Panc1 (cell line): ENCODE data around the gene NXPH1. TPM values are rescaled to one million over a fixed set of nuclear protein-coding genes. Genes with fewer than 3 reads are reported as not detected.

Experiments
- ATAC-seq: fragments of 200-7000 bp; cut with Tn5 transposase; 2 replicates; pipeline ENCODE4 v1.9.1; 2020; ENCODE audit warnings: mild to moderate bottlenecking, moderate library complexity
- BruUV-seq: library from RNA; stranded (reverse); fragments of 400-500 nt; replicated peaks from 2 replicates; lab custom pipeline; 2021; lab: Mats Ljungman, UMichigan
- CTCF ChIA-PET: fragments of 300-600 bp; sonication (Branson Sonifier 250); formaldehyde crosslinking; loops from one replicate; lab custom pipeline; 2022; ENCODE audit warnings: antibody characterized with exemption; lab: Charles Lee
- POLR2A ChIA-PET: fragments of 300-600 bp; sonication (Branson Sonifier 250); formaldehyde crosslinking; loops from one replicate; lab custom pipeline; 2022; ENCODE audit warnings: antibody characterized with exemption; lab: Charles Lee
- DNase-seq: peaks from one replicate; pipeline ENCODE4 v3.0.0-alpha.2; 2010; ENCODE audit warnings: low read depth, low spot score
- H3K27ac ChIP-seq: 2 replicates; pipeline ENCODE4 v1.5.1; 2011; ENCODE audit warnings: mild to moderate bottlenecking, low read length, inconsistent platforms
- H3K27me3 ChIP-seq: fragments of 200-500 bp; sonication (Bioruptor generic); 2 replicates; pipeline ENCODE4 v1.6.0; 2014; ENCODE audit warnings: low read length, inconsistent platforms; ENCODE audit not compliant: control insufficient read depth, insufficient read depth
- H3K36me3 ChIP-seq: fragments of 200-500 bp; sonication (Bioruptor generic); 2 replicates; pipeline ENCODE4 v1.5.1; 2014; ENCODE audit warnings: inconsistent platforms, mild to moderate bottlenecking, low read length, moderate library complexity; ENCODE audit not compliant: control insufficient read depth, insufficient read depth
- H3K4me1 ChIP-seq: 2 replicates; pipeline ENCODE4 v1.5.1; 2011; ENCODE audit warnings: inconsistent platforms, mild to moderate bottlenecking, low read length, moderate library complexity; ENCODE audit not compliant: control insufficient read depth, insufficient read depth
- H3K4me3 ChIP-seq, 2 experiments: 2 replicates each; pipeline ENCODE4 v1.5.1; 2011 to 2012; ENCODE audit warnings: low read depth in 2 of 2, low read length in 2 of 2, mild to moderate bottlenecking in 2 of 2, inconsistent platforms in 1 of 2, moderate library complexity in 1 of 2
- H3K9me3 ChIP-seq: fragments of 200-500 bp; sonication (Bioruptor generic); 2 replicates; pipeline ENCODE4 v1.5.1; 2014; ENCODE audit warnings: low read depth, mild to moderate bottlenecking, inconsistent platforms, low read length, moderate library complexity; ENCODE audit not compliant: control insufficient read depth, insufficient read depth
- CTCF ChIP-seq: fragments of 450-650 bp; IDR thresholded peaks from 2 replicates; pipeline ENCODE4 v1.5.1; 2017; ENCODE audit warnings: mild to moderate bottlenecking
- POLR2AphosphoS5 ChIP-seq: IDR thresholded peaks from 2 replicates; pipeline ENCODE4 v1.6.1; 2012; ENCODE audit warnings: mild to moderate bottlenecking, low read depth, low read length, moderate library complexity
- REST ChIP-seq, 2 experiments: IDR thresholded peaks; 2 replicates each; pipeline ENCODE4 v1.6.1; 2011 to 2012; ENCODE audit warnings: low read depth in 2 of 2, control low read depth in 1 of 2, low read length in 1 of 2, mild to moderate bottlenecking in 1 of 2, moderate library complexity in 1 of 2; ENCODE audit not compliant: insufficient read depth in 1 of 2
- SIN3A ChIP-seq: IDR thresholded peaks from 2 replicates; pipeline ENCODE4 v1.6.1; 2012; ENCODE audit warnings: low read depth, mild to moderate bottlenecking, low read length, moderate library complexity, borderline replicate concordance; ENCODE audit not compliant: insufficient read depth
- TCF7L2 ChIP-seq: IDR thresholded peaks from 2 replicates; pipeline ENCODE4 v1.6.1; 2011; ENCODE audit warnings: mild to moderate bottlenecking, low read depth, low read length, inconsistent platforms
- in situ Hi-C: cut with HindIII; loops from 2 replicates; pipeline ENCODE4 v1.10.0; 2016; ENCODE audit warnings: low sequenced_read_pairs, low pct_unique_long_range_greater_than_20kb
- intact Hi-C: fragments of 100-400 bp; cut with micrococcal nuclease; formaldehyde crosslinking; loops from one replicate; pipeline ENCODE4 v1.10.0; 2022; ENCODE audit not compliant: unreplicated experiment
- total RNA-seq: library from RNA; stranded (reverse); gene quantifications from one replicate; pipeline ENCODE4 v1.2.1, GENCODE V29; 2021; ENCODE audit not compliant: unreplicated experiment

The NXPH1 gene
- total RNA-seq, 1 experiment from 2014 or later = not detected

GRCh38 chr7:8783229-8783628, 349.8 kb downstream of the NXPH1 start:
- Histone ChIP-seq H3K9me3 (no peaks in the 10 kb centered on the region), H3K4me3 (no peak overlapping the region), H3K27me3 (no peaks in the 10 kb centered on the region), H3K36me3 (no peaks in the 10 kb centered on the region), H3K27ac (no peak overlapping the region), H3K4me1 (no peaks in the 10 kb centered on the region)
- in situ Hi-C loops (no loop called here), intact Hi-C loops (no loop called here)
- no peak for DNase-seq
- CTCF ChIA-PET = no interaction called here
- no TSS peak for BruUV-seq
- no peak for ATAC-seq
- POLR2A ChIA-PET = interaction anchor here (0.5 kb wide), 1 partner anchor 373 kb away, joined by 4 read pairs; no protein-coding TSS in a partner anchor
- TF ChIP-seq REST (IDR thresholded peaks at IDR 0.05; ENCODE audit: insufficient read depth in 1 of 2, low read depth in 2 of 2, low read length in 1 of 2) (no peak), POLR2AphosphoS5 (no peak)

- ChIA-PET POLR2A (no interaction called here), CTCF (no interaction called here)
- intact Hi-C loops = no loop called here
- TF ChIP-seq SIN3A = no peak
- TF ChIP-seq CTCF = no peak
- no peak for TF ChIP-seq REST (IDR thresholded peaks at IDR 0.05; ENCODE audit: insufficient read depth in 1 of 2, low read depth in 2 of 2, low read length in 1 of 2)
- TF ChIP-seq TCF7L2 = no peak
- no peak for TF ChIP-seq POLR2AphosphoS5
- H3K27ac ChIP-seq = no peak overlapping the region
- no peaks in the 10 kb centered on the region for H3K27me3 ChIP-seq
- in situ Hi-C loops = no loop called here
- DNase-seq = no peak
- no peaks in the 10 kb centered on the region for H3K9me3 ChIP-seq
- H3K36me3 ChIP-seq = no peaks in the 10 kb centered on the region
- H3K4me1 ChIP-seq = no peaks in the 10 kb centered on the region
- no TSS peak for BruUV-seq
- no peak for ATAC-seq
- no peak overlapping the region for H3K4me3 ChIP-seq
Measured at GRCh38 chr7:8785081-8785480, 351.7 kb downstream of the NXPH1 start.
